GM23338 (cell line): ENCODE data around the gene SPATA2L. TPM values are rescaled to one million over a fixed set of nuclear protein-coding genes. Genes with fewer than 3 reads are reported as not detected.
A peak's percentile ranks its signal among the peaks of the same experiment; 100 is the strongest.

Source experiments
- ATAC-seq: fragments of 200-7000 bp; cut with Tn5 transposase; 3 replicates; pipeline ENCODE4 v1.9.1; 2020
- DNase-seq: peaks from one replicate; pipeline ENCODE4 v3.0.0-alpha.2; 2015; ENCODE audit warnings: low spot score
- H2AFZ ChIP-seq: fragments of 200-600 bp; sonication (generic); 2 replicates; pipeline ENCODE4 v1.8.0; 2016; ENCODE audit warnings: antibody characterized with exemption, mild to moderate bottlenecking, moderate library complexity
- H3F3A ChIP-seq: fragments of 200-600 bp; sonication (generic); replicated peaks from 2 replicates; pipeline ENCODE4 v1.8.0; 2017; ENCODE audit warnings: antibody characterized with exemption, mixed run types, low read depth
- H3K27ac ChIP-seq: fragments of 200-600 bp; sonication (generic); 2 replicates; pipeline ENCODE4 v1.6.1; 2016; ENCODE audit warnings: low read depth
- H3K27me3 ChIP-seq: fragments of 200-600 bp; sonication (generic); 2 replicates; pipeline ENCODE4 v1.8.0; 2016; ENCODE audit warnings: mild to moderate bottlenecking, mixed run types, moderate library complexity; ENCODE audit not compliant: insufficient read depth
- H3K36me3 ChIP-seq: fragments of 200-600 bp; sonication (generic); 2 replicates; pipeline ENCODE4 v1.8.0; 2016; ENCODE audit warnings: mild to moderate bottlenecking; ENCODE audit not compliant: insufficient read depth
- H3K4me1 ChIP-seq: fragments of 200-600 bp; sonication (generic); 2 replicates; pipeline ENCODE4 v1.8.0; 2016; ENCODE audit warnings: mild to moderate bottlenecking, moderate library complexity; ENCODE audit not compliant: insufficient read depth
- H3K4me2 ChIP-seq: fragments of 200-600 bp; sonication (generic); 2 replicates; pipeline ENCODE4 v1.7.1; 2017; ENCODE audit warnings: mixed run types
- H3K4me3 ChIP-seq: fragments of 200-600 bp; sonication (generic); 2 replicates; pipeline ENCODE4 v1.6.1; 2016; ENCODE audit warnings: mixed run types
- H3K79me2 ChIP-seq: fragments of 200-600 bp; sonication (generic); replicated peaks from 2 replicates; pipeline ENCODE4 v1.8.0; 2017; ENCODE audit warnings: mild to moderate bottlenecking; ENCODE audit not compliant: insufficient read depth
- H3K9me2 ChIP-seq: fragments of 200-600 bp; sonication (generic); 2 replicates; pipeline ENCODE4 v1.8.0; 2017; ENCODE audit not compliant: insufficient read depth
- H4K20me1 ChIP-seq: fragments of 200-600 bp; sonication (generic); replicated peaks from 2 replicates; pipeline ENCODE4 v1.8.0; 2017; ENCODE audit warnings: mild to moderate bottlenecking; ENCODE audit not compliant: insufficient read depth
- H3K27ac Mint-ChIP-seq: 2 replicates; pipeline ENCODE4 v1.8.0; 2020; ENCODE audit warnings: inconsistent platforms, mild to moderate bottlenecking, moderate library complexity, mixed read lengths
- H3K27me3 Mint-ChIP-seq: 3 replicates; pipeline ENCODE4 v1.8.0; 2022; ENCODE audit warnings: low read depth, mild to moderate bottlenecking, moderate library complexity, mixed read lengths, inconsistent platforms; ENCODE audit not compliant: insufficient read depth, poor library complexity
- H3K36me3 Mint-ChIP-seq: 3 replicates; pipeline ENCODE4 v1.8.0; 2021; ENCODE audit warnings: low read depth, mild to moderate bottlenecking, inconsistent platforms, moderate library complexity, mixed read lengths
- H3K4me1 Mint-ChIP-seq: 3 replicates; pipeline ENCODE4 v1.8.0; 2020; ENCODE audit warnings: mild to moderate bottlenecking, inconsistent platforms, mixed read lengths
- H3K4me3 Mint-ChIP-seq: 3 replicates; pipeline ENCODE4 v1.8.0; 2021; ENCODE audit warnings: moderate library complexity, mild to moderate bottlenecking, inconsistent platforms, mixed read lengths
- H3K9me3 Mint-ChIP-seq: 3 replicates; pipeline ENCODE4 v1.8.0; 2020; ENCODE audit warnings: moderate library complexity, mild to moderate bottlenecking, inconsistent platforms, mixed read lengths
- CREB1 ChIP-seq: fragments of 250-450 bp; sonication (Bioruptor Pico); IDR thresholded peaks from 2 replicates; pipeline ENCODE4 v1.5.0; 2020; ENCODE audit warnings: low read depth, mild to moderate bottlenecking, moderate library complexity
- EZH2phosphoT487 ChIP-seq: fragments of 200-600 bp; sonication (generic); IDR thresholded peaks from one replicate; pipeline ENCODE4 v1.8.1; 2018; ENCODE audit warnings: antibody characterized with exemption; ENCODE audit not compliant: unreplicated experiment
- POLR2AphosphoS5 ChIP-seq: IDR thresholded peaks from 2 replicates; pipeline ENCODE4 v1.6.1; 2016; ENCODE audit warnings: antibody characterized with exemption, low read depth
- STAT1 ChIP-seq: IDR thresholded peaks from one replicate; pipeline ENCODE4 v1.6.1; 2016; ENCODE audit warnings: antibody characterized with exemption; ENCODE audit not compliant: unreplicated experiment
- ZNF114 ChIP-seq: fragments of 250-450 bp; sonication (Bioruptor Pico); IDR thresholded peaks from 2 replicates; pipeline ENCODE4 v1.5.0; 2020; ENCODE audit warnings: mild to moderate bottlenecking, moderate library complexity
- ZNF331 ChIP-seq: fragments of 250-450 bp; sonication (Bioruptor Pico); IDR thresholded peaks from 2 replicates; pipeline ENCODE4 v1.5.0; 2020; ENCODE audit warnings: low read depth, mild to moderate bottlenecking, moderate library complexity
- polyA plus RNA-seq: library from polyadenylated mRNA; unstranded; fragments of >200 nt; fragmentation: Nextera tagmentation; extraction: Ambion mirVana; gene quantifications from 2 replicates; pipeline ENCODE4 v1.2.1, GENCODE V29; 2016
- total RNA-seq: library from RNA; depleted of rRNA; stranded (reverse); fragments of >200 nt; shearing (Covaris generic); gene quantifications from 2 replicates; pipeline ENCODE4 v1.2.3, GENCODE V29; 2014
- TF ChIP-seq, protein P1 (sequence below): fragments of 250-450 bp; sonication (Bioruptor Pico); IDR thresholded peaks from 2 replicates; pipeline ENCODE4 v1.5.0; 2020; ENCODE audit warnings: mild to moderate bottlenecking, moderate library complexity
- TF ChIP-seq, protein P2 (sequence below): IDR thresholded peaks from one replicate; pipeline ENCODE4 v1.6.1; 2018; ENCODE audit warnings: antibody characterized with exemption; ENCODE audit not compliant: unreplicated experiment

SPATA2L gene
- total and polyA plus RNA-seq, 2 experiments from 2014 or later, result 6.9 to 26.2 TPM

DNA sequence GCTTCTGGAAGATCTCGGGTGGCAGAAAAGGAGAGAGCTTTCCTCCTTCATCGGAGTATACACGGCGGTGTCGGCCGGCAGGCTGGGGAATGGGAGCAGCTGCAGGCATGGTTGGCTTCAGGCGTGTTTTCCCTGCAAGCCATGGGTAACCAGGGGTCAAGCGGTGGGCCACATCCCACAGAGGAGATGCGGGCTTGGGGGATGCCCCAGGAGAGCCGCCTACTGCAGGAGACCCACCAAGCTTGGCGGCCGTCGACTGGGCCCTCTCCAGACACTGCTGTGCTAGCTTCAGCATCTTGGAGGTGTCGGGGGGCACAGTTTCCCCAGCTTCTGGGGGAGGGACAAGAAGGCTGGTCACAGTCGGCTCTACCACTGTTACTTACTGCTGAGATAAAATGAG is 15.0 kb upstream of the SPATA2L start:
- DNase-seq (no peak), ATAC-seq (no peak)
- Histone ChIP-seq H3K4me2 (no peak overlapping the region), H2AFZ (no peak overlapping the region), H4K20me1 (peaks cover 20% of the 10 kb centered on the region), H3K27ac (no peak overlapping the region), H3F3A (peaks cover 28% of the 10 kb centered on the region), H3K4me1 (peaks cover 4% of the 10 kb centered on the region), H3K79me2 (peaks cover 6% of the 10 kb centered on the region), H3K36me3 (no peaks in the 10 kb centered on the region; the same call in 1 of the 2 replicates), H3K27me3 (peaks cover 51% of the 10 kb centered on the region), H3K9me2 (no peaks in the 10 kb centered on the region), H3K4me3 (no peak overlapping the region)
- Mint-ChIP-seq H3K27me3 (peaks cover 47% of the 10 kb centered on the region), H3K27ac (no peak overlapping the region), H3K4me1 (peaks cover 12% of the 10 kb centered on the region), H3K9me3 (no peaks in the 10 kb centered on the region), H3K4me3 (no peak overlapping the region), H3K36me3 (peaks cover 39% of the 10 kb centered on the region)
- TF ChIP-seq ZNF114 (CRISPR knock-in tag) (no peak), EZH2phosphoT487 (no peak), ZNF331 (CRISPR knock-in tag) (no peak), POLR2AphosphoS5 (no peak)
- TF ChIP-seq, protein P1, sequence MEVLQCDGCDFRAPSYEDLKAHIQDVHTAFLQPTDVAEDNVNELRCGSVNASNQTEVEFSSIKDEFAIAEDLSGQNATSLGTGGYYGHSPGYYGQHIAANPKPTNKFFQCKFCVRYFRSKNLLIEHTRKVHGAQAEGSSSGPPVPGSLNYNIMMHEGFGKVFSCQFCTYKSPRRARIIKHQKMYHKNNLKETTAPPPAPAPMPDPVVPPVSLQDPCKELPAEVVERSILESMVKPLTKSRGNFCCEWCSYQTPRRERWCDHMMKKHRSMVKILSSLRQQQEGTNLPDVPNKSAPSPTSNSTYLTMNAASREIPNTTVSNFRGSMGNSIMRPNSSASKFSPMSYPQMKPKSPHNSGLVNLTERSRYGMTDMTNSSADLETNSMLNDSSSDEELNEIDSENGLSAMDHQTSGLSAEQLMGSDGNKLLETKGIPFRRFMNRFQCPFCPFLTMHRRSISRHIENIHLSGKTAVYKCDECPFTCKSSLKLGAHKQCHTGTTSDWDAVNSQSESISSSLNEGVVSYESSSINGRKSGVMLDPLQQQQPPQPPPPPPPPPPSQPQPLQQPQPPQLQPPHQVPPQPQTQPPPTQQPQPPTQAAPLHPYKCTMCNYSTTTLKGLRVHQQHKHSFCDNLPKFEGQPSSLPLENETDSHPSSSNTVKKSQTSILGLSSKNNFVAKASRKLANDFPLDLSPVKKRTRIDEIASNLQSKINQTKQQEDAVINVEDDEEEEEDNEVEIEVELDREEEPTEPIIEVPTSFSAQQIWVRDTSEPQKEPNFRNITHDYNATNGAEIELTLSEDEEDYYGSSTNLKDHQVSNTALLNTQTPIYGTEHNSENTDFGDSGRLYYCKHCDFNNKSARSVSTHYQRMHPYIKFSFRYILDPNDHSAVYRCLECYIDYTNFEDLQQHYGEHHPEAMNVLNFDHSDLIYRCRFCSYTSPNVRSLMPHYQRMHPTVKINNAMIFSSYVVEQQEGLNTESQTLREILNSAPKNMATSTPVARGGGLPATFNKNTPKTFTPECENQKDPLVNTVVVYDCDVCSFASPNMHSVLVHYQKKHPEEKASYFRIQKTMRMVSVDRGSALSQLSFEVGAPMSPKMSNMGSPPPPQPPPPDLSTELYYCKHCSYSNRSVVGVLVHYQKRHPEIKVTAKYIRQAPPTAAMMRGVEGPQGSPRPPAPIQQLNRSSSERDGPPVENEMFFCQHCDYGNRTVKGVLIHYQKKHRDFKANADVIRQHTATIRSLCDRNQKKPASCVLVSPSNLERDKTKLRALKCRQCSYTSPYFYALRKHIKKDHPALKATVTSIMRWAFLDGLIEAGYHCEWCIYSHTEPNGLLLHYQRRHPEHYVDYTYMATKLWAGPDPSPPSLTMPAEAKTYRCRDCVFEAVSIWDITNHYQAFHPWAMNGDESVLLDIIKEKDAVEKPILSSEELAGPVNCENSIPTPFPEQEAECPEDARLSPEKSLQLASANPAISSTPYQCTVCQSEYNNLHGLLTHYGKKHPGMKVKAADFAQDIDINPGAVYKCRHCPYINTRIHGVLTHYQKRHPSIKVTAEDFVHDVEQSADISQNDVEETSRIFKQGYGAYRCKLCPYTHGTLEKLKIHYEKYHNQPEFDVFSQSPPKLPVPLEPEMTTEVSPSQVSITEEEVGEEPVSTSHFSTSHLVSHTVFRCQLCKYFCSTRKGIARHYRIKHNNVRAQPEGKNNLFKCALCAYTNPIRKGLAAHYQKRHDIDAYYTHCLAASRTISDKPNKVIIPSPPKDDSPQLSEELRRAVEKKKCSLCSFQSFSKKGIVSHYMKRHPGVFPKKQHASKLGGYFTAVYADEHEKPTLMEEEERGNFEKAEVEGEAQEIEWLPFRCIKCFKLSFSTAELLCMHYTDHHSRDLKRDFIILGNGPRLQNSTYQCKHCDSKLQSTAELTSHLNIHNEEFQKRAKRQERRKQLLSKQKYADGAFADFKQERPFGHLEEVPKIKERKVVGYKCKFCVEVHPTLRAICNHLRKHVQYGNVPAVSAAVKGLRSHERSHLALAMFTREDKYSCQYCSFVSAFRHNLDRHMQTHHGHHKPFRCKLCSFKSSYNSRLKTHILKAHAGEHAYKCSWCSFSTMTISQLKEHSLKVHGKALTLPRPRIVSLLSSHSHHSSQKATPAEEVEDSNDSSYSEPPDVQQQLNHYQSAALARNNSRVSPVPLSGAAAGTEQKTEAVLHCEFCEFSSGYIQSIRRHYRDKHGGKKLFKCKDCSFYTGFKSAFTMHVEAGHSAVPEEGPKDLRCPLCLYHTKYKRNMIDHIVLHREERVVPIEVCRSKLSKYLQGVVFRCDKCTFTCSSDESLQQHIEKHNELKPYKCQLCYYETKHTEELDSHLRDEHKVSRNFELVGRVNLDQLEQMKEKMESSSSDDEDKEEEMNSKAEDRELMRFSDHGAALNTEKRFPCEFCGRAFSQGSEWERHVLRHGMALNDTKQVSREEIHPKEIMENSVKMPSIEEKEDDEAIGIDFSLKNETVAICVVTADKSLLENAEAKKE, result no peak

GRCh38 chr16:89712274-89712781 is 10.8 kb upstream of the SPATA2L start:
- H3K79me2 ChIP-seq, result peaks cover 6% of the 10 kb centered on the region
- H3K4me2 ChIP-seq, result peak overlapping the region; percentile 88
- Mint-ChIP-seq H3K27me3 (peaks cover 32% of the 10 kb centered on the region), H3K4me1 (peaks cover 10% of the 10 kb centered on the region), H3K9me3 (no peaks in the 10 kb centered on the region), H3K27ac (no peak overlapping the region), H3K4me3 (peak overlapping the region; percentile 86), H3K36me3 (peaks cover 29% of the 10 kb centered on the region)
- H3K36me3 ChIP-seq, result no peaks in the 10 kb centered on the region; the same call in 1 of the 2 replicates
- H3K27me3 ChIP-seq, result peaks cover 24% of the 10 kb centered on the region
- H3K27ac ChIP-seq, result no peak overlapping the region
- peaks cover 8% of the 10 kb centered on the region for H3K4me1 ChIP-seq
- H3K9me2 ChIP-seq, result no peaks in the 10 kb centered on the region
- H3F3A ChIP-seq, result 0 out of 2 replicates have a peak, but pooled peaks cover 5% of the 10 kb centered on the region
- H2AFZ ChIP-seq, result peak overlapping the region; percentile 91
- H3K4me3 ChIP-seq, result peak overlapping the region; percentile 92
- H4K20me1 ChIP-seq, result peaks cover 20% of the 10 kb centered on the region
- ATAC-seq (peak; percentile 3), DNase-seq (no peak)
- TF ChIP-seq ZNF114 (CRISPR knock-in tag) (no peak), ZNF331 (CRISPR knock-in tag) (no peak), EZH2phosphoT487 (no peak), CREB1 (no peak), STAT1 (no peak)
- TF ChIP-seq, protein P2, sequence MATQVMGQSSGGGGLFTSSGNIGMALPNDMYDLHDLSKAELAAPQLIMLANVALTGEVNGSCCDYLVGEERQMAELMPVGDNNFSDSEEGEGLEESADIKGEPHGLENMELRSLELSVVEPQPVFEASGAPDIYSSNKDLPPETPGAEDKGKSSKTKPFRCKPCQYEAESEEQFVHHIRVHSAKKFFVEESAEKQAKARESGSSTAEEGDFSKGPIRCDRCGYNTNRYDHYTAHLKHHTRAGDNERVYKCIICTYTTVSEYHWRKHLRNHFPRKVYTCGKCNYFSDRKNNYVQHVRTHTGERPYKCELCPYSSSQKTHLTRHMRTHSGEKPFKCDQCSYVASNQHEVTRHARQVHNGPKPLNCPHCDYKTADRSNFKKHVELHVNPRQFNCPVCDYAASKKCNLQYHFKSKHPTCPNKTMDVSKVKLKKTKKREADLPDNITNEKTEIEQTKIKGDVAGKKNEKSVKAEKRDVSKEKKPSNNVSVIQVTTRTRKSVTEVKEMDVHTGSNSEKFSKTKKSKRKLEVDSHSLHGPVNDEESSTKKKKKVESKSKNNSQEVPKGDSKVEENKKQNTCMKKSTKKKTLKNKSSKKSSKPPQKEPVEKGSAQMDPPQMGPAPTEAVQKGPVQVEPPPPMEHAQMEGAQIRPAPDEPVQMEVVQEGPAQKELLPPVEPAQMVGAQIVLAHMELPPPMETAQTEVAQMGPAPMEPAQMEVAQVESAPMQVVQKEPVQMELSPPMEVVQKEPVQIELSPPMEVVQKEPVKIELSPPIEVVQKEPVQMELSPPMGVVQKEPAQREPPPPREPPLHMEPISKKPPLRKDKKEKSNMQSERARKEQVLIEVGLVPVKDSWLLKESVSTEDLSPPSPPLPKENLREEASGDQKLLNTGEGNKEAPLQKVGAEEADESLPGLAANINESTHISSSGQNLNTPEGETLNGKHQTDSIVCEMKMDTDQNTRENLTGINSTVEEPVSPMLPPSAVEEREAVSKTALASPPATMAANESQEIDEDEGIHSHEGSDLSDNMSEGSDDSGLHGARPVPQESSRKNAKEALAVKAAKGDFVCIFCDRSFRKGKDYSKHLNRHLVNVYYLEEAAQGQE, result no peak
